CD4-positive, CD25-positive, alpha-beta regulatory T cell (primary cell): ENCODE results near the gene FHL3. TPM values are rescaled to one million over a fixed set of nuclear protein-coding genes. Genes with fewer than 3 reads are reported as not detected.
"Not testable (repeated sequence)": the region's sequence is repeated elsewhere in the genome, so short reads cannot be mapped to it uniquely, and the experiment has no call there.

ENCODE experiments used
- ATAC-seq, 2 donors: fragments of 150-1000 bp; cut with Tn5 transposase; one replicate each; pipeline ENCODE4 v1.10.0; 2021; ENCODE audit warnings: low read depth in 2 of 2, moderate number of reproducible peaks in 2 of 2, moderate library complexity in 1 of 2
- DNase-seq, 3 donors: peaks; one replicate each; pipeline versions ENCODE4 v3.0.0 to v3.0.0-alpha.2; 2012 to 2022; ENCODE audit warnings: mixed read lengths in 1 of 3
- H3K27ac ChIP-seq: one replicate; pipeline ENCODE4 v1.7.0; 2013; ENCODE audit warnings: mild to moderate bottlenecking, low read length; ENCODE audit not compliant: insufficient read depth, poor library complexity, severe bottlenecking
- H3K27me3 ChIP-seq: one replicate; pipeline ENCODE4 v1.7.0; 2013; ENCODE audit warnings: low read length; ENCODE audit not compliant: control insufficient read depth, insufficient read depth
- H3K36me3 ChIP-seq: one replicate; pipeline ENCODE4 v1.7.0; 2013; ENCODE audit warnings: mild to moderate bottlenecking, low read length, moderate library complexity; ENCODE audit not compliant: control insufficient read depth, insufficient read depth
- H3K4me1 ChIP-seq: 2 replicates; pipeline ENCODE4 v1.7.0; 2013; ENCODE audit warnings: mild to moderate bottlenecking, low read length; ENCODE audit not compliant: insufficient read depth, control insufficient read depth, poor library complexity, severe bottlenecking
- H3K4me3 ChIP-seq: one replicate; pipeline ENCODE4 v1.7.0; 2013; ENCODE audit warnings: low read depth, mild to moderate bottlenecking, low read length, moderate library complexity
- H3K9me3 ChIP-seq, 2 experiments: 1 replicate in 1 of 2; 2 replicates in 1 of 2; pipeline ENCODE4 v1.7.0; 2013; ENCODE audit warnings: low read length in 2 of 2, mild to moderate bottlenecking in 1 of 2, moderate library complexity in 1 of 2; ENCODE audit not compliant: control insufficient read depth in 2 of 2
- H3K27ac Mint-ChIP-seq, 3 donors: one replicate each; pipeline ENCODE4 v1.8.0; 2020 to 2022; ENCODE audit warnings: mild to moderate bottlenecking in 3 of 3, mixed read lengths in 3 of 3, moderate library complexity in 2 of 3
- H3K27me3 Mint-ChIP-seq: one replicate; pipeline ENCODE4 v1.8.0; 2022; ENCODE audit warnings: mild to moderate bottlenecking, mixed read lengths
- H3K36me3 Mint-ChIP-seq: one replicate; pipeline ENCODE4 v1.8.0; 2020; ENCODE audit warnings: mixed read lengths
- H3K4me1 Mint-ChIP-seq, 4 donors: one replicate each; pipeline ENCODE4 v1.8.0; 2020 to 2022; ENCODE audit warnings: mixed read lengths in 4 of 4, mild to moderate bottlenecking in 1 of 4
- H3K4me3 Mint-ChIP-seq, 4 donors: one replicate each; pipeline ENCODE4 v1.8.0; 2020 to 2022; ENCODE audit warnings: mild to moderate bottlenecking in 4 of 4, mixed read lengths in 4 of 4, moderate library complexity in 3 of 4
- H3K9me3 Mint-ChIP-seq, 7 donors: one replicate each; pipeline ENCODE4 v1.8.0; 2020 to 2022; ENCODE audit warnings: mixed read lengths in 7 of 7, mild to moderate bottlenecking in 3 of 7, moderate library complexity in 2 of 7
- polyA plus RNA-seq, 4 donors: library from polyadenylated mRNA; unstranded; fragments of 300-500 nt; fragmentation: Illumina TruSeq; gene quantifications; one replicate each; pipeline ENCODE4 v1.2.3, GENCODE V29; 2021
- total RNA-seq: library from RNA; stranded (reverse); gene quantifications from one replicate; pipeline ENCODE4 v1.2.3, GENCODE V29; 2022

Gene FHL3
- total and polyA plus RNA-seq, 5 donors from 2014 or later: 4.6 to 20.8 (median 13.1) TPM

GRCh38 chr1:38039331-38040088 is 34.2 kb upstream of the FHL3 start:
- Histone ChIP-seq H3K36me3 (no peaks in the 10 kb centered on the region), H3K27me3 (peaks cover 9% of the 10 kb centered on the region), H3K27ac (no peak overlapping the region), H3K4me3 (no peak overlapping the region), H3K4me1 (peaks cover 14% of the 10 kb centered on the region), H3K9me3 (no peaks in the 10 kb centered on the region)
- no peaks in the 10 kb centered on the region for H3K9me3 Mint-ChIP-seq
- H3K27ac Mint-ChIP-seq: no peak overlapping the region
- peaks cover 0 to 20% (median under 1%) of the 10 kb centered on the region in 4 donors for H3K4me1 Mint-ChIP-seq
- no peaks in the 10 kb centered on the region for H3K36me3 Mint-ChIP-seq
- ATAC-seq (no peak), DNase-seq (no peak)
- H3K27me3 Mint-ChIP-seq: peaks cover 19% of the 10 kb centered on the region
- H3K4me3 Mint-ChIP-seq: peak overlapping the region in 1 of 4 donors; percentile 16

- H3K27me3 Mint-ChIP-seq: peaks cover 13% of the 10 kb centered on the region
- ATAC-seq (no peak), DNase-seq (no peak)
- no peak overlapping the region for H3K27ac Mint-ChIP-seq
- H3K4me1 ChIP-seq: peaks cover 7% of the 10 kb centered on the region
- no peaks in the 10 kb centered on the region for H3K9me3 Mint-ChIP-seq
- H3K36me3 Mint-ChIP-seq: no peaks in the 10 kb centered on the region
- H3K4me3 Mint-ChIP-seq: no peak overlapping the region
- H3K9me3 ChIP-seq: no peaks in the 10 kb centered on the region
- no peak overlapping the region for H3K27ac ChIP-seq
- H3K36me3 ChIP-seq: no peaks in the 10 kb centered on the region
- H3K4me1 Mint-ChIP-seq: peaks cover 0 to 16% (median under 1%) of the 10 kb centered on the region in 4 donors
- no peak overlapping the region for H3K4me3 ChIP-seq
- peaks cover 6% of the 10 kb centered on the region for H3K27me3 ChIP-seq
Measured at GRCh38 chr1:38038861-38039260, 33.5 kb upstream of the FHL3 start.

- peaks cover 3% of the 10 kb centered on the region for H3K27me3 Mint-ChIP-seq
- H3K27ac Mint-ChIP-seq: no peak overlapping the region
- Histone ChIP-seq H3K9me3 (no peaks in the 10 kb centered on the region), H3K27me3 (no peaks in the 10 kb centered on the region), H3K4me3 (no peak overlapping the region), H3K36me3 (no peaks in the 10 kb centered on the region), H3K27ac (no peak overlapping the region), H3K4me1 (peaks cover 3% of the 10 kb centered on the region)
- DNase-seq: no peak
- no peak for ATAC-seq
- no peaks in the 10 kb centered on the region for H3K9me3 Mint-ChIP-seq
- H3K36me3 Mint-ChIP-seq: no peaks in the 10 kb centered on the region
- peaks cover 0 to 7% (median 0%) of the 10 kb centered on the region in 4 donors for H3K4me1 Mint-ChIP-seq
- H3K4me3 Mint-ChIP-seq: peak overlapping the region in 1 of 4 donors; percentile 24
Measured at GRCh38 chr1:38037221-38037939, 32.1 kb upstream of the FHL3 start.

- Histone ChIP-seq H3K9me3 (no peaks in the 10 kb centered on the region), H3K27me3 (no peaks in the 10 kb centered on the region), H3K4me1 (peaks cover 17% of the 10 kb centered on the region), H3K27ac (no peak overlapping the region), H3K36me3 (no peaks in the 10 kb centered on the region), H3K4me3 (no peak overlapping the region)
- Mint-ChIP-seq H3K4me3 (no peak overlapping the region), H3K36me3 (no peaks in the 10 kb centered on the region), H3K9me3 (no peaks in the 10 kb centered on the region), H3K27ac (no peak overlapping the region), H3K27me3 (no peaks in the 10 kb centered on the region), H3K4me1 (peaks cover 6 to 19% (median 14%) of the 10 kb centered on the region in 4 donors)
- DNase-seq (no peak), ATAC-seq (no peak)
Measured at GRCh38 chr1:38034871-38035270, 29.6 kb upstream of the FHL3 start.

DNA sequence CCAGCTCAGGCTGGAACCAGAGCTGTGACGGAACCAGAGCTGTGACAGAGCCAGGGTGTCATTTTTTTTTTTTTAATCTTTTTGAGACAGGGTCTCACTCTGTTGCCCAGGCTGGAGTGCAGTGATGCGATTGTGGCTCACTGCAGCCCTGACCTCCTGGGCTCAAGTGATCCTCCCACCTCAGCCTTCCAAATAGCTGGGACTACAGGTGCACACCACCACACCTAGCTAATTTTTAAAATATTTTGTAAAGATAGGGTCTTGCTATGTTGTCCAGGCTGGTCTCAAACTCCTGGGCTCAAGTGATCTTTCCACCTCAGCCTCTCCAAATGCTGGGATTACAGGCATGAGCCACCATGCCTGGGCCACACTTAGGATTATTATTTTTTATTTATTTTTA is 27.7 kb upstream of the FHL3 start:
- H3K9me3 ChIP-seq, H3K36me3 ChIP-seq, H3K27me3 ChIP-seq, H3K9me3 Mint-ChIP-seq, H3K4me3 ChIP-seq, DNase-seq, H3K27ac Mint-ChIP-seq, H3K27me3 Mint-ChIP-seq, H3K4me3 Mint-ChIP-seq, ATAC-seq, H3K27ac ChIP-seq, H3K36me3 Mint-ChIP-seq: not testable (repeated sequence)
- peaks cover 6 to 37% (median 29%) of the 10 kb centered on the region in 4 donors for H3K4me1 Mint-ChIP-seq
- peaks cover 36% of the 10 kb centered on the region for H3K4me1 ChIP-seq

- Mint-ChIP-seq H3K27ac (peak overlapping the region in 2 of 3 donors; percentile 56 to 59), H3K36me3 (no peaks in the 10 kb centered on the region), H3K4me3 (peak overlapping the region in 2 of 4 donors; percentile 29 to 39), H3K4me1 (peaks cover 11 to 51% (median 37%) of the 10 kb centered on the region in 4 donors), H3K9me3 (no peaks in the 10 kb centered on the region), H3K27me3 (no peaks in the 10 kb centered on the region)
- no peaks in the 10 kb centered on the region for H3K9me3 ChIP-seq
- H3K4me3 ChIP-seq: no peak overlapping the region
- H3K36me3 ChIP-seq: no peaks in the 10 kb centered on the region
- no peaks in the 10 kb centered on the region for H3K27me3 ChIP-seq
- peak overlapping the region; percentile 61 for H3K27ac ChIP-seq
- ATAC-seq (no peak), DNase-seq (no peak)
- peaks cover 46% of the 10 kb centered on the region for H3K4me1 ChIP-seq
Measured at GRCh38 chr1:38031513-38031866, 26.2 kb upstream of the FHL3 start.

DNA sequence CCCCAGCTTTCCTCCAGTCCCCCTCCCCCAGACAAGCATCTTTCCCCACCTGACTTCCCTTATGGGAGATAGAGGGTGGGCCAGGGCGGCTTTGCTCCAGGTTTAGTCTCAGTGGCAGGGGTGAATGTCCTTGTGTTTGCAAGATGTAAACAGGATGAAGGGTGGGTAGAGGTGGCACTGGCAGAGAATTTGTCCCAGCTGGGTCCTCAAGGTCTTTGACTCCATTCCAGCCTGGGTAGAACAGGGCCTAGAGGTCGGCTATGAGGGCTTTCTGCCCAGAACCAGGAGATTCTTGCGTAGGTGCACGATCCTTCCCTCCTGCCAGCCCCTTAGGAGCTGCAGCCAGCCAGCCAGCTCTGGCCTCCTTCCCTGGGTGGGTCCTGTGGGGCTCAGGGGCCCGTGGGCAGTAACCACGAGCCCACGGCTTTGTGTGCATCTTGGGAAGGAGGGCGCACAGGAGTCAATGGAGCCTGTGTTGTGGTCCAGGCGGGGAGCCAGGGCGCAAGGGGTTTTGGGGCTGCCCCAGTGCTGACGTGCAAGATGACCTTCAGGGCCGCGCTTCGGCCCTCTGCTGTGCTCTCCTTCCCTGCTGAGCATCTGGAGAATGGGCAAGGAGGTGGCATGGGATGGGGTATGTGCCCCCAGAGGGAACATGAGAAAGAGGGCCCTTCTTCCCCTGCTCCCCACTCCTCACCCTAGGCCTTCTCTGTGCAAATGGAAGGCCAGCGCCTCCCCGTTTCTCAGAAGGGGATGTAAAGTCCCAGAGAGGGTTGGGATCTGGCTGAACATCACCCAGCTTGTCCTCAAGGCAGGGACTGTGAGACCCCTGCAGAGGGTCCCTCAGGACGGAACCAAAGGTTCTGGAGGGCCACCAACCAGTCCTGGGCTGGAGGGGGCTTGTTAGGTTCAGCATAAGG is 25.5 kb upstream of the FHL3 start:
- Mint-ChIP-seq H3K27me3 (no peaks in the 10 kb centered on the region), H3K4me1 (peaks cover 11 to 53% (median 38%) of the 10 kb centered on the region in 4 donors), H3K27ac (peak overlapping the region; percentile 56 to 69 (median 68)), H3K4me3 (peak overlapping the region in 3 of 4 donors; percentile 52 to 79 (median 72)), H3K9me3 (no peaks in the 10 kb centered on the region), H3K36me3 (peaks cover 3% of the 10 kb centered on the region)
- Histone ChIP-seq H3K4me1 (peaks cover 46% of the 10 kb centered on the region), H3K36me3 (peaks cover 4% of the 10 kb centered on the region), H3K4me3 (peak overlapping the region; percentile 26), H3K27me3 (no peaks in the 10 kb centered on the region), H3K27ac (peak overlapping the region; percentile 61), H3K9me3 (no peaks in the 10 kb centered on the region)
- ATAC-seq (no peak), DNase-seq (peak in 1 of 3 donors; percentile 32)
